HEK293 (cell line): Measurements from ENCODE around the gene IFI30.
"Not testable (repeated sequence)": the region's sequence is repeated elsewhere in the genome, so short reads cannot be mapped to it uniquely, and the experiment has no call there.

Experiments
- CTCF ChIA-PET: fragments of 350-600 bp; formaldehyde crosslinking; extraction: SDS; loops from one replicate; lab custom pipeline; 2021; ENCODE audit warnings: antibody characterized with exemption; lab: Yijun Ruan, JAX
- POLR2A ChIA-PET: fragments of 300-600 bp; formaldehyde crosslinking; extraction: SDS; loops from one replicate; lab custom pipeline; 2020; ENCODE audit warnings: antibody characterized with exemption, inconsistent platforms; lab: Yijun Ruan, JAX
- H3K27ac ChIP-seq: fragments of 200-500 bp; sonication (Bioruptor generic); 2 replicates; pipeline ENCODE4 v1.5.1; 2014; ENCODE audit warnings: low read depth, low read length, control low read depth, inconsistent platforms; ENCODE audit errors: extremely low read depth
- H3K36me3 ChIP-seq, 2 experiments: fragments of 200-500 bp in 1 of 2; sonication (Bioruptor generic) in 1 of 2; 1 replicate in 1 of 2; 2 replicates in 1 of 2; pipeline ENCODE4 v1.5.1; 2014 to 2017; ENCODE audit warnings: inconsistent platforms in 2 of 2, low read length in 2 of 2; ENCODE audit not compliant: control insufficient read depth in 2 of 2, insufficient read depth in 1 of 2
- H3K4me1 ChIP-seq: fragments of 200-500 bp; sonication (Bioruptor generic); 2 replicates; pipeline ENCODE4 v1.5.1; 2014; ENCODE audit warnings: mild to moderate bottlenecking, low read length, inconsistent platforms; ENCODE audit not compliant: control insufficient read depth, insufficient read depth
- H3K4me3 ChIP-seq: 2 replicates; pipeline ENCODE4 v1.5.1; 2011; ENCODE audit warnings: low read depth, mild to moderate bottlenecking, control low read depth, low read length, moderate library complexity
- H3K9me3 ChIP-seq: fragments of 200-500 bp; sonication (Bioruptor generic); 2 replicates; pipeline ENCODE4 v1.5.1; 2014; ENCODE audit warnings: low read depth, low read length, inconsistent platforms; ENCODE audit not compliant: control insufficient read depth, insufficient read depth
- GLIS1 ChIP-seq: fragments of 450-650 bp; formaldehyde crosslinking; IDR thresholded peaks from 2 replicates; pipeline ENCODE4 v1.5.1; 2016; ENCODE audit warnings: missing biosample characterization, missing genetic modification characterization
- REPIN1 ChIP-seq: fragments of 450-650 bp; formaldehyde crosslinking; IDR thresholded peaks from 2 replicates; pipeline ENCODE4 v1.5.1; 2017; ENCODE audit warnings: missing biosample characterization, missing genetic modification characterization, low read depth
- ZBTB48 ChIP-seq: fragments of 450-650 bp; formaldehyde crosslinking; IDR thresholded peaks from 2 replicates; pipeline ENCODE4 v1.5.1; 2016; ENCODE audit warnings: missing biosample characterization, missing genetic modification characterization
- ZBTB6 ChIP-seq: fragments of 450-650 bp; formaldehyde crosslinking; IDR thresholded peaks from 2 replicates; pipeline ENCODE4 v1.5.1; 2017; ENCODE audit warnings: missing biosample characterization, missing genetic modification characterization
- ZFP3 ChIP-seq: fragments of 450-650 bp; formaldehyde crosslinking; IDR thresholded peaks from 2 replicates; pipeline ENCODE4 v1.5.1; 2016; ENCODE audit warnings: low read depth, missing biosample characterization, missing genetic modification characterization
- ZNF121 ChIP-seq: fragments of 450-650 bp; formaldehyde crosslinking; IDR thresholded peaks from 2 replicates; pipeline ENCODE4 v1.5.1; 2016; ENCODE audit warnings: missing biosample characterization, missing genetic modification characterization
- ZNF292 ChIP-seq: fragments of 450-650 bp; formaldehyde crosslinking; IDR thresholded peaks from 2 replicates; pipeline ENCODE4 v1.5.1; 2016; ENCODE audit warnings: low read depth, missing biosample characterization, missing genetic modification characterization, borderline replicate concordance
- ZNF302 ChIP-seq: fragments of 450-650 bp; formaldehyde crosslinking; IDR thresholded peaks from 2 replicates; pipeline ENCODE4 v1.5.1; 2016; ENCODE audit warnings: missing biosample characterization, missing genetic modification characterization, low read depth
- ZNF341 ChIP-seq: fragments of 450-650 bp; formaldehyde crosslinking; IDR thresholded peaks from 2 replicates; pipeline ENCODE4; 2016; ENCODE audit warnings: low read depth, missing biosample characterization, missing genetic modification characterization
- ZNF530 ChIP-seq: fragments of 450-650 bp; formaldehyde crosslinking; IDR thresholded peaks from 2 replicates; pipeline ENCODE4 v1.5.1; 2016; ENCODE audit warnings: low read depth, missing biosample characterization, missing genetic modification characterization
- ZNF623 ChIP-seq: fragments of 450-650 bp; formaldehyde crosslinking; IDR thresholded peaks from 2 replicates; pipeline ENCODE4 v1.5.1; 2016; ENCODE audit warnings: missing biosample characterization, missing genetic modification characterization
- ZNF660 ChIP-seq: fragments of 450-650 bp; IDR thresholded peaks from 2 replicates; pipeline ENCODE4 v1.5.1; 2018; ENCODE audit warnings: missing biosample characterization, mild to moderate bottlenecking, missing genetic modification characterization
- ZNF664 ChIP-seq: fragments of 450-650 bp; formaldehyde crosslinking; IDR thresholded peaks from 2 replicates; pipeline ENCODE4 v1.5.1; 2016; ENCODE audit warnings: missing biosample characterization, missing genetic modification characterization
- TF ChIP-seq, protein P1 (sequence below): fragments of 450-650 bp; formaldehyde crosslinking; IDR thresholded peaks from 2 replicates; pipeline ENCODE4 v1.5.1; 2017; ENCODE audit warnings: missing biosample characterization, mild to moderate bottlenecking, missing genetic modification characterization, moderate library complexity
- TF ChIP-seq, protein P2 (sequence below): fragments of 450-650 bp; formaldehyde crosslinking; IDR thresholded peaks from 2 replicates; pipeline ENCODE4 v1.5.1; 2016; ENCODE audit warnings: missing biosample characterization, missing genetic modification characterization

IFI30 gene

DNA sequence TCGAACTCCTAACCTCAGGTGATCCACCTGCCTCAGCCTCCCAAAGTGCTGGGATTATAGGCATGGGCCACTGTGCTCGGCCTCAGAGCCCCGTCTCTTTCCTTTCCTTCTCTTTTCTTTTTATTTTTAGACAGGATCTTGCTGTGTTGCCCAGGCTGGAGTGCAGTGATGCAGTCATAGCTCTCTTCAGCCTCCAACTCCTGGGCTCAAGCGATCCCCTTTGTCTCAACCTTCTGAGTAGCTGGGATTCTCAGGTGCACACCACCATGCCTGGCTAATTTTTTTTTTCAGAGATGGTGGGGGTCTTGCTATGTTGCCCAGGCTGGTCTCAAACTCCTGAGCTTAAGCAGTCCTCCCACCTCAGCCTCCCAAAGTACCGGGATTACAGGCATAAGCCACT lies 36.3 kb downstream of the IFI30 start:
- H3K27ac ChIP-seq, POLR2A ChIA-PET: not testable (repeated sequence)
- peak; percentile 95 for TF ChIP-seq ZNF121
- TF ChIP-seq, all 188 proteins: peak for 1; not testable (repeated sequence) for 187
- CTCF ChIA-PET: interaction anchor here (1.0 to 8.5 kb wide), 4 partner anchors 18 to 146 kb away, joined by 3 to 121 read pairs (median 4); a partner anchor contains a TSS
- not testable (repeated sequence) for H3K9me3 ChIP-seq, H3K36me3 ChIP-seq, H3K4me3 ChIP-seq, H3K4me1 ChIP-seq

GRCh38 chr19:18211683-18212082 lies 38.1 kb downstream of the IFI30 start:
- no peaks in the 10 kb centered on the region for H3K36me3 ChIP-seq
- ChIA-PET POLR2A (interaction anchor here (0.6 kb wide), 1 partner anchor 68 kb away, joined by 9 read pairs; no protein-coding TSS in a partner anchor), CTCF (no interaction called here)
- TF ChIP-seq REPIN1 (tag by site-specific recombination): no peak
- no peak for TF ChIP-seq ZNF302 (tag by site-specific recombination)
- no peak for TF ChIP-seq GLIS1 (tag by site-specific recombination)
- TF ChIP-seq ZFP3 (tag by site-specific recombination): no peak
- TF ChIP-seq, protein P1, sequence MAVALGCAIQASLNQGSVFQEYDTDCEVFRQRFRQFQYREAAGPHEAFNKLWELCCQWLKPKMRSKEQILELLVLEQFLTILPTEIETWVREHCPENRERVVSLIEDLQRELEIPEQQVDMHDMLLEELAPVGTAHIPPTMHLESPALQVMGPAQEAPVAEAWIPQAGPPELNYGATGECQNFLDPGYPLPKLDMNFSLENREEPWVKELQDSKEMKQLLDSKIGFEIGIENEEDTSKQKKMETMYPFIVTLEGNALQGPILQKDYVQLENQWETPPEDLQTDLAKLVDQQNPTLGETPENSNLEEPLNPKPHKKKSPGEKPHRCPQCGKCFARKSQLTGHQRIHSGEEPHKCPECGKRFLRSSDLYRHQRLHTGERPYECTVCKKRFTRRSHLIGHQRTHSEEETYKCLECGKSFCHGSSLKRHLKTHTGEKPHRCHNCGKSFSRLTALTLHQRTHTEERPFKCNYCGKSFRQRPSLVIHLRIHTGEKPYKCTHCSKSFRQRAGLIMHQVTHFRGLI (tag by site-specific recombination): no peak
- no peak for TF ChIP-seq ZNF660 (tag by site-specific recombination)
- TF ChIP-seq ZNF623: no peak
- TF ChIP-seq ZNF292: no peak
- TF ChIP-seq ZBTB48 (tag by site-specific recombination): no peak
- no peak for TF ChIP-seq ZNF341 (tag by site-specific recombination)
- TF ChIP-seq ZNF530 (tag by site-specific recombination): no peak
- no peak for TF ChIP-seq ZBTB6
- no peaks in the 10 kb centered on the region for H3K9me3 ChIP-seq
- H3K27ac ChIP-seq: no peak overlapping the region
- no peak overlapping the region for H3K4me3 ChIP-seq
- no peaks in the 10 kb centered on the region for H3K4me1 ChIP-seq

DNA sequence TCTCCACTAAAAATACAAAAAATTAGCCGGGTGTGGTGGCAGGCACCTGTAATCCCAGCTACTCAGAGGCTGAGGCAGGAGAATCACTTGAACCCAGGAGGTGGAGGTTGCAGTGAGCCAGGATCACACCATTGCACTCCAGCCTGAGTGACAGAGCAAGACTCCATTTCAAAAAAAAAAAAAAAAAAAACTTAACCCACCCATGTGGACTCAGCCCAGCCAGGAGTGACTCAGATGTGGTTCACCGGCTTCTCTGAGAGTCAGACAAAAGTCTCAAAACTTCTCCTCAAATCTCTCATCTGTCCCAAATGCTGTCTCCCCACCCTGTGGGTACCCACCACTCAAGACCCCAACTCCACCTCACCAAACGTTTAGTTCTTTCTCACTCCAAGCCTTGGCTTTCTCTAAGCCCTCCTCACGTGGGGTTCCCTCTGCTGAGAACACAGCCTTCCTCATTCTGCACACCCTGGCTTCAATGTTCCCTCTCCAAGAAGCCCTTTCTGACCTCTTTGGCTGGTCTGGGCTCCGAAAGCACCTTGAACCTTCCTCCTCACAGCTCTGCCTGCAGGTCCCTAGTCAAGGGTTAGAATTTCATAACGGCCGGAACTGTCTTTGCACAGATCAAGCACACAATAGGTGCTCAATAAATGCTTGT lies 41.3 kb downstream of the IFI30 start:
- TF ChIP-seq, protein P2, sequence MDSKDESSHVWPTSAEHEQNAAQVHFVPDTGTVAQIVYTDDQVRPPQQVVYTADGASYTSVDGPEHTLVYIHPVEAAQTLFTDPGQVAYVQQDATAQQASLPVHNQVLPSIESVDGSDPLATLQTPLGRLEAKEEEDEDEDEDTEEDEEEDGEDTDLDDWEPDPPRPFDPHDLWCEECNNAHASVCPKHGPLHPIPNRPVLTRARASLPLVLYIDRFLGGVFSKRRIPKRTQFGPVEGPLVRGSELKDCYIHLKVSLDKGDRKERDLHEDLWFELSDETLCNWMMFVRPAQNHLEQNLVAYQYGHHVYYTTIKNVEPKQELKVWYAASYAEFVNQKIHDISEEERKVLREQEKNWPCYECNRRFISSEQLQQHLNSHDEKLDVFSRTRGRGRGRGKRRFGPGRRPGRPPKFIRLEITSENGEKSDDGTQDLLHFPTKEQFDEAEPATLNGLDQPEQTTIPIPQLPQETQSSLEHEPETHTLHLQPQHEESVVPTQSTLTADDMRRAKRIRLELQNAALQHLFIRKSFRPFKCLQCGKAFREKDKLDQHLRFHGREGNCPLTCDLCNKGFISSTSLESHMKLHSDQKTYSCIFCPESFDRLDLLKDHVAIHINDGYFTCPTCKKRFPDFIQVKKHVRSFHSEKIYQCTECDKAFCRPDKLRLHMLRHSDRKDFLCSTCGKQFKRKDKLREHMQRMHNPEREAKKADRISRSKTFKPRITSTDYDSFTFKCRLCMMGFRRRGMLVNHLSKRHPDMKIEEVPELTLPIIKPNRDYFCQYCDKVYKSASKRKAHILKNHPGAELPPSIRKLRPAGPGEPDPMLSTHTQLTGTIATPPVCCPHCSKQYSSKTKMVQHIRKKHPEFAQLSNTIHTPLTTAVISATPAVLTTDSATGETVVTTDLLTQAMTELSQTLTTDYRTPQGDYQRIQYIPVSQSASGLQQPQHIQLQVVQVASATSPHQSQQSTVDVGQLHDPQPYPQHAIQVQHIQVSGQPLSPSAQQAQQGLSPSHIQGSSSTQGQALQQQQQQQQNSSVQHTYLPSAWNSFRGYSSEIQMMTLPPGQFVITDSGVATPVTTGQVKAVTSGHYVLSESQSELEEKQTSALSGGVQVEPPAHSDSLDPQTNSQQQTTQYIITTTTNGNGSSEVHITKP (tag by site-specific recombination): peak; percentile 52
- TF ChIP-seq ZNF302 (tag by site-specific recombination) (no peak), ZNF664 (tag by site-specific recombination) (peak; percentile 33; the same call in 1 of the 2 replicates)
- TF ChIP-seq, all 188 proteins: peak for 2
- Histone ChIP-seq H3K4me1 (no peaks in the 10 kb centered on the region), H3K27ac (no peak overlapping the region), H3K9me3 (no peaks in the 10 kb centered on the region), H3K4me3 (no peak overlapping the region), H3K36me3 (no peaks in the 10 kb centered on the region)
- ChIA-PET POLR2A (interaction anchor here (0.6 kb wide), 1 partner anchor 136 kb away, joined by 5 read pairs; no protein-coding TSS in a partner anchor), CTCF (interaction anchor here (0.6 to 1.1 kb wide), 5 partner anchors 14 to 64 kb away, joined by 3 to 4 read pairs (median 3); no protein-coding TSS in a partner anchor)
